Urothelium cell line (cell line): ENCODE results near the gene ECEL1.

Experiments used
- DNase-seq: peaks from one replicate; pipeline ENCODE4 v3.0.0; 2011; ENCODE audit warnings: low spot score, mixed read lengths
- FAIRE-seq: peaks from 2 replicates; lab custom pipeline; 2011; peaks lifted over from hg19 to GRCh38; lab: Jason Lieb, UNC

The ECEL1 gene

DNA sequence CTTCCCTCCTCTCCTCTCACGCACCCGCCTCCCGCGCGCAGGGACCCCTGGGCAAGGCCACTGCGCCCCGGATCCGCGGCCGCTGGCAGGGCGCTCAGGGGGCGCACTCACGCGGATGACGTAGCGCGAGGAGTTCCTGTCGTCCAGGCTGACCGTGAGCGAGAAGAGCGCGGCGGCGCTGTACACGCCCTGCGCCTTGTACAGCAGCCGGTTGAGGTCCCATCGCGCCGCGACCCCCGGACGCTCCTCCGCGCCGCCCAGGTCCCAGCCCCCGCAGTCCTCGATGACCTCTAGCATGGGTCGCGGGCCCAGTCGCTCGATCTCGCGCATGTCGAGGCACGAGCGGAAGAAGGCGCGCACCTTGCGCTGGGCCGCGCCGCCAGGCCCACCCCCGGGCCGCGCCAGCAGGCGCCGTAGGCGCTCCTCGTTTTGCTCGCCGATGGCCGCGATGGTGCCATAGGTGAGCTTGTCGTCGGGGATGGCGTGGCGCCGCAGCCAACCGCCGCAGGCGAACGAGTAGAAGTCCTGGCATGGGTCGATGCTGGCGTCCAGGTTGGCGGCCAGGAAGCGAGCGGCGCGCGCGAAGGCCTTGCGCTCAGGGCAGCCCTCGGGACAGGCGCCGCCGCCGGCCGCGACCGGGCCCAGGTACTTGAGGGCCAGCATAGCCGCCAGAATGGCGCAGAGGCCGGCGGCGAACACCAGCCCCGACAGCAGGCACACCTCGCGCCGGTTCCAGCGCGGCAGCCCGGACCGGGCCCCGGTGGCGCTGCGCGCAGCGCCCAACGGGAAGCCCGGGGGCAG, 1.7 kb downstream of the ECEL1 start:
- DNase-seq (no peak), FAIRE-seq (no peak)

DNA sequence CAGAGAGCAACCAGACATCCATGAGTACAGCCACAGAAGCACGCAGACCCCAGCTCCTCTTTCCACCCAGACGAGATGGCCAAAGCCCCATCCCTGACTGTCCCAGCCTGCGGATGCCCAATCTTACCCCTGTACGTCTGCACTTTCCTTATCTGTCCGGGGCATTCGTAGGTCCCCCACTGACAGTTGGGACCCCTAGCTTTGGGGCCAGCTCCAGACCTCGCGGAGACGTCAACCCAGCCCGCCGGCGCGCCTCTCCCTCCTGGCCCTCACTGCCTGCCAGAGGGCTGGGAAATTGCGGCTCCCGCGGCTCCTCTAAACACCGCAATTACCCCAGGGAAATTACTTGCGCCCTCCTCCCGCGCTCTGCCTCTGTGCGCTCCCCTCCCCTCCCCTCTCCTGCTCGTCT, 2.3 kb downstream of the ECEL1 start:
- FAIRE-seq: no peak

GRCh38 chr2:232484628-232485347, 2.8 kb downstream of the ECEL1 start:
- no peak for FAIRE-seq
- DNase-seq: no peak

More for the DNA sequence above, 2.3 kb downstream of the ECEL1 start:
- no peak for DNase-seq

DNA sequence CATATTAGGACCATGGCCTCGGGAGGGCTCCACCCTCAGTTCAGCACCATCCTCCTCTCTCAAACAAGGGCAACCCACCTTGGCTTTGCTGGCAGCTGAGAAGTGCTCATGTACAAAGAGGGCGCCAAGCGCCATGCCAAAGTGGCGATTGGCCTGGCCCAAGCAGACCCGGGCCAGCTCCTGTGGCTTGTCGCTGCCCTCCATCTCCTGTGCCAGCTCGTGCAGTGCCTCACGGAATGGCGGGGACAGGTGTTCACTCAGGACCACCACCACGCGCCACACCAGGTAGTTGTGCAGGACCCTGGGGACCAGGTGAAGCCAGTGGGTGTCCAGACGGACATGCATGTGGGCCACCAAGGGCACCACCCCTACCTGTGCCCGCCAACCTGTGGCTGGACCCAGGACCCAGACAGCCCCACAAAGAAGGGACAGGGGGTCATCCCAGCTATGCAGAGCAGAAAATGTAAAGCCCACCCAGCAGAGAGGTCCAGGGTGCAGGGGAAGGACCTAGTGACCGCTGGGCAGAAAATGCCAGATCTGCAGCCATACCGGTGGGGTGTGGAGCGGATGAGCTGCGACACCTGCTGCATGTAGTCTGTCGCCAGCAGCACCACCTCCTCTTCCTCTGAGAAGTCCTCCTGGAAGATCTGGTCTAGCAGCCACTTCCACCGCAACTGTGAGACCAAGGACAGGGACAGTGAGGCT, 3.6 kb downstream of the ECEL1 start:
- no peak for DNase-seq
- no peak for FAIRE-seq

DNA sequence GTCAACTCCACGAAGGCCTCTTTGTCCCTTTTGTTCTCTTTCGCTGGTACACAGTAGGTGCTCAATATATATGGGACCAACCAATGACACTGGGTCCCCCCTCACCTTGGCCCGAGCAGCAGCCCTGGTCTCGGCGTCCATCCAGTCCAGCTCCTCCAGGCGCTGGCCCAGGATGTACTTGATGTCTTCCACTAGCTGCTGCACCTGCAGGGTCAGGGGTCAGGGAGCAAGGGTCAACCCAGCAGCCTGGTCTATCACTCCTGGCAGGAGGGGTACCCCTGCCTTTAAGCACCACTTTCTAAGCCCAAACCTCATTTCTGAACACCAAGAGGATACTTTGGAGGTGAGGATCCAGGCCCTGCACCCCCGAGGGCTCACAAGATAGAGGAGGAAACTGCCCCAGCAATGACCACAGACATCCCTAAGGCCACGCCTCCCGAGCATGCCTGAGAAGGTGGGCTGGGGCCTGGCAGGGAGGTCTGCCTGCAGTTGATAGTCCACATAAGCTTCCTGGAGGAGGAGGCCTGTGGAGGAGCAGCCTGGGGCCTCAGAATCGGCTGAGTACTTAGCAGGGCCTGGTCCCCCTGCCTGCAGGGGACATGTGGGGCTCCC, 4.2 kb downstream of the ECEL1 start:
- FAIRE-seq: no peak
- no peak for DNase-seq

GRCh38 chr2:232482301-232483238, 5.1 kb downstream of the ECEL1 start:
- DNase-seq: no peak
- FAIRE-seq: no peak

DNA sequence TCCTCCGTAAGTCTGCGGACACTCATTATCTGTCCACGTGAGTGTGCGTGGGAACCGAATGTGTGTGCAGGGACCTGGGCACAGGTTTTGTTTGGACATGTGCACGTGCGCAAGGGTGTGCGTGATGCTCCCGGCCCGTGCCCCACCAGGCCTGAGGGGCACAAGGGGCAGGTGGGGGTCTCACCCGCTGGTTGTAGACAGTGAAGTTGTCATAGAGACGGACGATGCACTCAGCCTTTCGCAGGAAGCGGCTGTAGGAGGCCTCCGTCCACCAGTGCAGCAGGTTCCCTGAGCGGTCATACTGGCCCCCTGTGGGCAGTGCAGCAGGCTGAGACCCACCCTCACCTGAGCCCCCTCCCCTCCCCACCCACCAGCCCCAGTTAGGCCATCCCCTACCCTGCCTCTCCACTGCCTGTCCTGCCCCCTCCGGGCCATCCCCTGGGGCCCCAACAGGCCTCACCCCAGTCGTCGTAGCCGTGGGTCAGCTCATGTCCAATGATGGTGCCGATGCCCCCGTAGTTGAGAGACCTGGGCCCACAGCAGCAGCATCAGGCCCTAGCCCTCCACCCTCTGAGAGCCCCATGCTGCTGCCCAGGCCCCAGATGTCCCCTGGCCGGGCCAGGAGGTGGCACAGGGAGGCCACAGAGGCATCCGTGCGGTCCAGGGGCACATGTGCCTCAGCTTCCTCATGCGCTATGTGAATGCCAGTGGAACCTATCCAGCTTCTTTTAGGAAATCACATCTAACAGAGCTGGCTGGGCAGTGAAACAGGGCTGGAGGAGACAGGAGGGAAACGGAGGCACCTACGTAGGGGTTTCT, 6.1 kb downstream of the ECEL1 start:
- DNase-seq: no peak
- FAIRE-seq: no peak

DNA sequence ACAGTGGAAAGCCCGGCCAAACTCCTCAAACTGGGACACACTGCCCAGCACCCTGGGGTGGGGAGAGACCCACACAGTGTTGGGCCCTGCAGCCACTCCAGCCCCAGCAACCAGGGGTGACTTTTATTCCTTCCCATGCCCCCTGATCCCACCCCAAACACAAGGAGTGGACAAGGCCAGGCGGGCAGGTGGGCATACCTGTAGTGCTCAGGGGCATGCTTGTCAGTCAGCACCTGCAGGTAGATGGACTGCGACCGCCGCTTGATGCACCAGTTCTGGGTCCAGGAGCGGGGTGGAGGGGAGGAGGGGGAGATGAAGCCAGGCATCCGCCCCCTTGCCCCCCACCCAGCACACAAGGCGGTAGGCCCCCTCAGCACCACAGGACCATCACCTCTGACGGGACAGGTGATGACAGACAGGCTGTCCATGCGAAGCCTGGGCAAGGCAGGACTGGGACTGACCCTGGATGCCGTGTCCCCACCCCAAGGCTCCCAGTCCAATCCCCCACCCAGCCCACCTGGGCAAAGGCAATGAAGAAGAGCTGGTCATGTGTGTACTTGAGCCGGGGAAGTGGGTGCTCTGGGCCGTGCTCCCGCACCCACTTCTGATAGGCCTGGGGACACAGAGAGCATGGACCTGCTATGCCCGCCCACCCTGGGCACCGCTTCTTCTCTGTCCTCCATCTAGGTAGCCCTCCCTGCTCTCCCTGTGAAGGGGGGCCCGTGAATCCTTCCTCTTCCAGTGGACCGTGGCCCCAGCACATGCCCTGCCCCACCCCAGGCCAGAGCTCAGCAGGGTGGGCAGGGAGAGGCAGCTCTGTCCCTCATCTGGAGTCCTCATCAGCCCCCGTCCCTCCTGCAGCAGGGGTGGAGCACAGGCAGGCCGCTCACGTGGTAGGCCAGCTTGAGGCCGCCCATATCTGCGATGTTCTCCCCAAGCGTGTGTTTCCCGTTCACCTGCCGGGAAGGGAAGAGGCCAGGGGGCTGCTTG, 7.1 kb downstream of the ECEL1 start:
- FAIRE-seq: no peak

GRCh38 chr2:232479341-232480200, 8.1 kb downstream of the ECEL1 start:
- no peak for FAIRE-seq

More for the DNA sequence above, 7.1 kb downstream of the ECEL1 start:
- DNase-seq: no peak

GRCh38 chr2:232478571-232479340, 8.9 kb downstream of the ECEL1 start:
- FAIRE-seq (no peak), DNase-seq (no peak)

More at GRCh38 chr2:232479341-232480200, 8.1 kb downstream of the ECEL1 start:
- DNase-seq: no peak

- DNase-seq: no peak
- FAIRE-seq: no peak
These were observed 9.7 kb downstream of the ECEL1 start for GRCh38 chr2:232477751-232478510.

- DNase-seq: no peak
- FAIRE-seq: no peak
These were observed 10.8 kb downstream of the ECEL1 start for GRCh38 chr2:232476791-232477190.

DNA sequence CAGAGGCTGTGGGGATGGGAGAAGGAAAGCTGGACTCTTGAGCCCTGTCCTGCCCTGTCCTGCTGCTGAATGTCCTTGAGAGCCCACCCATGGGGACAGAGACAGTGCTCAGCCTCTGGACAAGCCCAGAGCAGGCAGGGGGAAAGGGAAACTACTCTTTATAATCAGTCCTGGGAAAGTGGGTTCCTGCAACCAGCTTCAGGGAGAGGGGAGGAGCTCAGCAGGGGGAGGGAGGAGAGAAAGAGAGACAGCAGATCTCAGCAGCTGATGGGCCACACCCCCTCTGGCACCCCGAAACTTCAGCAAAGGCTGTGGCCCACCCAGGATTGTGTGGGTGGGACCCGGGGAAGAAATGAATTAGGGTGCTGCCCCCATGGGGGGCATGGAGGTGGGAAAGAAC, 11.6 kb downstream of the ECEL1 start:
- FAIRE-seq (no peak), DNase-seq (no peak)

DNA sequence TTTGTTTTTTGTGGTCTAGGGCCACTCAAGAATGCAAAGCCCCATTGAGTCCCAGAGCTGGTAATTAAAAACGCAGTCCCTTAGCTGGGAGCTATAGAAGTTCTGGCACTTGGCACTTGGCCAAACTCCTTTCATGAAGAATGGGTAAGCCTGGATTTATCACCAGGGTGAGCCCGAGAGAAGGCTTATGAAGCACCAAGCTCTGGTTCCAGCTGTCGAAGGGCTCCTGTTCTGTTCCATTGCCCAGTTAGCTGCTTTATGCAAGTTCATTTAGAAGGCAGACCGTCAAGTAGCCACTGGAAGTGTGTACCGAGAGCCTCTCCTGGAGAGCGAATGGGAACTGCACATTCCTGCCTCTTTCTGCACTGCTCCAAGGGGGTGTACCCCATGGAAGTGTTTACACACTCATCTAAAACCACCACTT, 14.2 kb downstream of the ECEL1 start:
- FAIRE-seq (no peak), DNase-seq (peak; percentile 40)

GRCh38 chr2:232466221-232466620, 21.4 kb downstream of the ECEL1 start:
- DNase-seq (no peak), FAIRE-seq (no peak)

- FAIRE-seq (no peak), DNase-seq (no peak)
These were observed 22.6 kb downstream of the ECEL1 start for GRCh38 chr2:232465061-232465460.
